DMS53 (cell line): Measurements from ENCODE around the gene ZAR1L.
"Not testable (repeated sequence)": the region's sequence is repeated elsewhere in the genome, so short reads cannot be mapped to it uniquely, and the experiment has no call there.

ENCODE experiments used
- DNase-seq: peaks from one replicate; lab custom pipeline; 2025; lab: John Stamatoyannopoulos, UW

Gene ZAR1L

GRCh38 chr13:32315238-32316027 is at the start of gene ZAR1L, which contains the start of gene BRCA2:
ZAR1L (minus strand) TSS chr13:32315363; CDS start chr13:32311925, 3,438 bp downstream.
BRCA2 (plus strand) TSS chr13:32315508; CDS start chr13:32316461, 953 bp downstream.
- peak; percentile 97 for DNase-seq

- no peak for DNase-seq
Observed at GRCh38 chr13:32362574-32362973, 47.4 kb upstream of the ZAR1L start.

- DNase-seq: not testable (repeated sequence)
Observed at GRCh38 chr13:32355935-32356334, 40.8 kb upstream of the ZAR1L start.

GRCh38 chr13:32354040-32354439 is 38.9 kb upstream of the ZAR1L start:
- no peak for DNase-seq

DNA sequence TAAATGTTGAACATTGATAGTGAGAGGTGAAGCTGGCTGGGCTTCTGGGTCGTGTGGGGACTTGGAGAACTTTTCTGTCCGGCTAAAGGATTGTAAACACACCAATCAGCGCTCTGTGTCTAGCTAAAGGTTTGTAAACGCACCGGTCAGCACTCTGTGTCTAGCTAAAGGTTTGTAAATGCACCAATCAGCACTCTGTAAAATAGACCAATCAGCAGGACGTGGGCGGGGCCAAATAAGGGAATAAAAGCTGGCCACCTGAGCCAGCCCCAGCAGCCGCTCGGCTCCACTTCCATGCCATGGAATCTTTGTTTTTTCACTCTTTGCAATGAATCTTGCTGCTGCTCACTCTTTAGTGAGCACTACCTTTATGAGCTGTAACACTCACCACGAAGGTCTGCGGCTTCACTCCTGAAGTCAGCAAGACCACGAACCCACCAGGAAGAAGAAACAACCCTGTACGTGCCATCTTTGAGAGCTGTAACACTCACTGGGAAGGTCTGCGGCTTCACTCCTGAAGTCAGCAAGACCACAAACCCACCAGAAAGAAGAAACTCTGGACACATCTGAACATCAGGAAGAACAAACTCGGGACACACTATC is 35.8 kb upstream of the ZAR1L start:
- not testable (repeated sequence) for DNase-seq

DNA sequence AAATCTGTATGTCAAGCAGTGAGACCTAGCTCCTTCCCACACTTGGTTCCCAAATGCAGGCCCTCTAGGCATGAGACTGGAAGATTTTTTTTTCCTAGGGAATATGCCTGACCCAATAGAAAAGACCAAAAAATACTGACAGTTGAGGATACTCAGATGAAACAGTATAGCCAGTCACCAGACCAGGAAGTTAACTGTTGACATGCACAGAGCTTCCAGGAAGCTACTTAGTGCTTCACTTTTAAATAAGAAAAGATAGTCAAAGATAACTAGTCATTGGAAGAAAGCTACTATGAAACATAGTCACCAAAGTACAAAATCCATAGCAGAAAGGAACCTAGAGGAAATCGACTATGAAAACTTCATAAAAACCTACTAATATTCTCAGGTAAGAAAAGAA is 32.5 kb upstream of the ZAR1L start:
- no peak for DNase-seq

DNA sequence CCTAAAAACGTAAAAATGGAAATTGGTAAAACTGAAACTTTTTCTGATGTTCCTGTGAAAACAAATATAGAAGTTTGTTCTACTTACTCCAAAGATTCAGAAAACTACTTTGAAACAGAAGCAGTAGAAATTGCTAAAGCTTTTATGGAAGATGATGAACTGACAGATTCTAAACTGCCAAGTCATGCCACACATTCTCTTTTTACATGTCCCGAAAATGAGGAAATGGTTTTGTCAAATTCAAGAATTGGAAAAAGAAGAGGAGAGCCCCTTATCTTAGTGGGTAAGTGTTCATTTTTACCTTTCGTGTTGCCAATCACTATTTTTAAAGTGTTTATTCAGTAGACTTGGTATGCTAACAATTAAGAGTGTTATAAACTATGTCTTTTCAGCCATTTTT is 25.8 kb upstream of the ZAR1L start:
- DNase-seq: no peak

- no peak for DNase-seq
Observed at GRCh38 chr13:32334671-32335070, 19.5 kb upstream of the ZAR1L start.

DNA sequence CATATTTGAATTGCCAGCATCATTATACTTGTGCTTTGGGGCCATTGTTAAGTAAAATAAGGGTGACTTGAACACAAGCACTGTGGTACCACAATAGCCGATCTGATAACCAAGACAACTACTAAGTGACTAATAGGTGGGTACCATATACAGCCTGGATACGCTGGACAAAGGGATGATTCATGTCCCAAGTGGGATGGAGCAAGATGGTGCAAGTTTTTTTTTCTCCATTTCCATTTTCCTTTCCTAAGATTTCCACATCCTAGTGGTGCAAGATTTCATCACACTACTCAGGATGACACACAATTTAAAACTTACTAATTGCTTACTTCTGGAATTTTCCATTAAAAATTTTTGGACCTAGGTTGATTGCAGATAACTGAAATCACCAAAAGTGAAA is 15.3 kb upstream of the ZAR1L start:
- no peak for DNase-seq

DNA sequence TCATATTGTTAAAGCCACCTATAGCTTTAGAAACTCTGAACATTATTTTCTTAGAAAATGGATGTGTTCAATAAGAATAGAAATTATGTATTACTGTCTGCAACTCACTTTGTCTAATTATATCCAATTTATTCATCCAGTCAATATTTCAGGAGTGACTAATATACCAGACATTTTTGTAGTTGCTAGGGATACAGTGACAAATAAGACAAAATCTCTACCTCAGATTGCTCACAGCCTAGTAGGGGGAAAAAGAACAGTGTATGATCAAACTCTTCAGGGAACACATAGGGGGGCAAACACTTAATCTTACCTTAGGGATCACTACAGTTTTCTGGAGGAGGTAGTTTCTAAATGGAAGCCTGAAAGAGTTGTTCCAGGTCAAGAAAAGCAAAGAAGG is 8.7 kb upstream of the ZAR1L start:
- DNase-seq: no peak

DNA sequence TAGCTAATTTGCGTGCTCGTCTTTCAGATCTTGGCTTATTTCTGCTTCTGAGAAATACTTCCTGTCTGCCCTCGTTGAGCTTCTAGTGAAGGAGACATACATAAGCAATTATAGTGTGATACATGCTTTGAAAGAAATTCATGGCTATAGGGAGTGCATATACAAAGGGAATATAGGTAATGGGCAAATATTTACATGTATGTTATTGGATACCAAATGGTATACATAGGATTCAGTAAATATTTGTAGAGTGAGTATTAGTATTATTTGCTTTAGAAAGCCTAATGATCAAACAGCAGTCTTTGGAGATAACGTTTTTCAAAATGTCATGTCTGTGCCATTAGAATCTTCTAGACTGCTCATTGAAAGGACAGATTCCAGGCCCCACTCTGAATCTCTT is 5.4 kb upstream of the ZAR1L start:
- DNase-seq: peak; percentile 65

DNA sequence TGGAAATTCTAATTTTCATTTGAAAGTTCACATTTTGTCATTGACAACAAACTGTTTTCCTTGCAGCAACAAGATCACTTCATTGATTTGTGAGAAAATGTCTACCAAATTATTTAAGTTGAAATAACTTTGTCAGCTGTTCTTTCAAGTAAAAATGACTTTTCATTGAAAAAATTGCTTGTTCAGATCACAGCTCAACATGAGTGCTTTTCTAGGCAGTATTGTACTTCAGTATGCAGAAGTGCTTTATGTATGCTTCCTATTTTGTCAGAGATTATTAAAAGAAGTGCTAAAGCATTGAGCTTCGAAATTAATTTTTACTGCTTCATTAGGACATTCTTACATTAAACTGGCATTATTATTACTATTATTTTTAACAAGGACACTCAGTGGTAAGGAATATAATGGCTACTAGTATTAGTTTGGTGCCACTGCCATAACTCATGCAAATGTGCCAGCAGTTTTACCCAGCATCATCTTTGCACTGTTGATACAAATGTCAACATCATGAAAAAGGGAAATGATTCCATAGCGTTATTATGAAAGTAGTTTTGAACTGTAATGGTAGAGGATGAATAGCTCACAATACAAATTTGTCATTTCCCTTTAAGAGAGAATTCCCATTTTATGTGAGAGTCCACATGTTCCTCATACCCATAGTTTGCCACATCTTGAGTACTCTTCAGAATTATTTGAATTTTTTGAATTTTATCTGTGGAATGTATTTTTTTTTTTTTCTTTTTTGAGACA is 2.7 kb upstream of the ZAR1L start:
- DNase-seq: no peak

DNA sequence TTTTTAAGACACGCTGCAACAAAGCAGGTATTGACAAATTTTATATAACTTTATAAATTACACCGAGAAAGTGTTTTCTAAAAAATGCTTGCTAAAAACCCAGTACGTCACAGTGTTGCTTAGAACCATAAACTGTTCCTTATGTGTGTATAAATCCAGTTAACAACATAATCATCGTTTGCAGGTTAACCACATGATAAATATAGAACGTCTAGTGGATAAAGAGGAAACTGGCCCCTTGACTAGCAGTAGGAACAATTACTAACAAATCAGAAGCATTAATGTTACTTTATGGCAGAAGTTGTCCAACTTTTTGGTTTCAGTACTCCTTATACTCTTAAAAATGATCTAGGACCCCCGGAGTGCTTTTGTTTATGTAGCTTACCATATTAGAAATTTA is 1.3 kb upstream of the ZAR1L start:
- DNase-seq: no peak

DNA sequence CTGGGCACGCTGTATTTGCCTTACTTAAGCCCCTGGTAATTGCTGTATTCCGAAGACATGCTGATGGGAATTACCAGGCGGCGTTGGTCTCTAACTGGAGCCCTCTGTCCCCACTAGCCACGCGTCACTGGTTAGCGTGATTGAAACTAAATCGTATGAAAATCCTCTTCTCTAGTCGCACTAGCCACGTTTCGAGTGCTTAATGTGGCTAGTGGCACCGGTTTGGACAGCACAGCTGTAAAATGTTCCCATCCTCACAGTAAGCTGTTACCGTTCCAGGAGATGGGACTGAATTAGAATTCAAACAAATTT is 821 bp upstream of the ZAR1L start:
- no peak for DNase-seq

GRCh38 chr13:32314271-32315237 is 609 bp downstream of the ZAR1L start:
- DNase-seq: peak; percentile 87

GRCh38 chr13:32311188-32311897 is 3.8 kb downstream of the ZAR1L start:
- no peak for DNase-seq

- peak; percentile 77 for DNase-seq
Observed at GRCh38 chr13:32310134-32310706, 4.9 kb downstream of the ZAR1L start.

DNA sequence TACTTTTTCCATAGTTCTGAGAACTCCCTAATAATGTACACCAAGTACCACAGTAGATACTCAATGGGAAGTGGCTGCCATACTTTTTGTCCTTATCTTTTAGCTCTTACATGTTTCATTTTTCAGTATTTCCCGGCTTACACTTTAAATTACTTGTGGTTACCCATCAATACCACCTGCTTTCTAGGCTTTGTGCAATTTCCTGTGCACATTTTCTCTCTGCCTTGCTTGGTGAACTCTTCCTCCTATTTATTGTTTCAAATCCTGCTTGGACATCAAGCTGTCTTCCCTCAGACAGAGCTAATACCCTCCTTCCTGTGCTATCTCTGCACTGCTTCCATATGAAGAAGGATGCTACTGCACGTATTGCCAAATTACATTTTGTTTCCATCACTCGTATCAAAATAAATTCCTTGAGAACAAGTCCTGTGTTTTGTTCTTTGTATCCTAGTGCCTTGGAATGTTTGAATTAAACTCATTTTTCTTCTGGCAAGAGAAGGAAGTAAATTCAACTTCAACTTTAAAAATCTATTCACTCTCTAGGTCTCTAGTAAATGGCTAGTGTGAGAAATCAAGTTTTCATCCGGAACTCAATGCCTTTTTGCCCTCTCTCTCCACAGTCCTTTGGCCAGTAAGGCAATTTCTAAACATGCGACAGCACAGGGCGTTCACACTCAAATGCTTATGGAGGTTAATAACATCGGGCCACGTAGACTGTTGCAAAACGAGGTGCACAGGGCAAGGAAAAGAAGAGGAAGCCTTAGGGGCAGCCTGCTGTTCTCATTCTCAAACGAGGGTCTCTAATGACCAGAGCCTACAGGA is 5.6 kb downstream of the ZAR1L start:
- DNase-seq: no peak

GRCh38 chr13:32305646-32306045 is 9.5 kb downstream of the ZAR1L start:
- no peak for DNase-seq

- no peak for DNase-seq
Observed at GRCh38 chr13:32302461-32302860, 12.7 kb downstream of the ZAR1L start.
